ENCODE data around the gene FAM3B.

The FAM3B gene

DNA sequence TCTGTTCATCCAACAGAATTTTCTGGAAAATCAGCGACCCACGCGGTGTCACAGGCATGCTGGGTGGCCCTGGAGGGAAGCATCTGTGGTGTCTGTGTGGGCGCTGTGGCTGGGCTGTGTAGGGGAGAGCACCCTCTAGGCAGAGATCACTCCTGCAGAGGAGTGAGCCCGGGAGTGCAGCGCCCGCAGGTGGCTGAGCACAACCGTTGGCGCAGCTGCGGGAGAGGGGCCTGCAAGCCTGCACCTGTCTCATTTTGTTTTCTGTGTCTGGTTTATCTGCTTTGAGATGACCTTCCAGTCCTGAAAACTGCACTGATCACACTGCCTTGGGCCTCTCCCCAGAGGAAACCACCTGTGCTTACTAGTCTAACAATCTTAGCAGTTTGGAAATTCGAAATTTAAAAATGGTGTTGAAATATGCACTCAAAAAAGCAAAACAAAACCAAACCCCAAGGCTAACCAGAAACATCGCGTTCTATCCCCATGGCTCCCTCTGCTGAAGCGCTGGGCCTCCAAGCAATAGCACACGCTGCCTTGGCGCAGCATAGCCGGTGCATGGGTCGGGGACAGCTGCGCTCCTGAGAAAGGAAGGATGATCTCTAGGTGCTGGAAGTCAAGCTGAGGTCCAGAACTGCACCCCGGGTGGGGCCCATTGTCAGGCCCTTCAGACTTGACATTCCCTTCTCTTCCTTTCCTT is 4.8 kb downstream of the FAM3B start:
- DNase-seq: no peak

DNA sequence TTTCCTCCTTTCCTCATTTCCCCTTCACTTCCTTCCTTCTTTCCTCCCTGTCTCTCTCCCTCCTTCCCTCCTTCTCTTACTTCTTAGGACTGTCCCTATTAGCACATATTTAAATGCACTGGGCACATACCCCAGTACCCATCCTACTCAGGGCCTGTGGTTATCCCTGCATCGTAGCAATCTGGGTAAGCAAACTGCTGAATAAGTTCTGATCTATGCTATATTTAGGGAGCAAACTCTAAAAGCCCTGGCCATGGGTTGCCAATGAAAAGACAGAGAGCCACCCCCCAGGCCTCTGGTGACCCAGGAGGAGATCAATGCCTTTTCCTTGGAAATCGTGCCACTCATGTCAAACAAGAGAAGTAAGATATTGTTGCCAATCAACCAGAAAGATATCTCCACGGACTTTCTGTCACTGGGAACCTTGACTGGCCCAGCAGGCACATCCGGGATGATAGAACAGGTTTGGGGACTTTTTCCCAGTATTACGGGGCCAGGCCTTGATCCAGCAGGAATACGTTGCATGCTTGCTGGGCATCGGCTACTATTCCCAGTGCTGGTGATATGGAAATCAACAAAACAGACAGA is 5.4 kb downstream of the FAM3B start:
- no peak for DNase-seq

DNA sequence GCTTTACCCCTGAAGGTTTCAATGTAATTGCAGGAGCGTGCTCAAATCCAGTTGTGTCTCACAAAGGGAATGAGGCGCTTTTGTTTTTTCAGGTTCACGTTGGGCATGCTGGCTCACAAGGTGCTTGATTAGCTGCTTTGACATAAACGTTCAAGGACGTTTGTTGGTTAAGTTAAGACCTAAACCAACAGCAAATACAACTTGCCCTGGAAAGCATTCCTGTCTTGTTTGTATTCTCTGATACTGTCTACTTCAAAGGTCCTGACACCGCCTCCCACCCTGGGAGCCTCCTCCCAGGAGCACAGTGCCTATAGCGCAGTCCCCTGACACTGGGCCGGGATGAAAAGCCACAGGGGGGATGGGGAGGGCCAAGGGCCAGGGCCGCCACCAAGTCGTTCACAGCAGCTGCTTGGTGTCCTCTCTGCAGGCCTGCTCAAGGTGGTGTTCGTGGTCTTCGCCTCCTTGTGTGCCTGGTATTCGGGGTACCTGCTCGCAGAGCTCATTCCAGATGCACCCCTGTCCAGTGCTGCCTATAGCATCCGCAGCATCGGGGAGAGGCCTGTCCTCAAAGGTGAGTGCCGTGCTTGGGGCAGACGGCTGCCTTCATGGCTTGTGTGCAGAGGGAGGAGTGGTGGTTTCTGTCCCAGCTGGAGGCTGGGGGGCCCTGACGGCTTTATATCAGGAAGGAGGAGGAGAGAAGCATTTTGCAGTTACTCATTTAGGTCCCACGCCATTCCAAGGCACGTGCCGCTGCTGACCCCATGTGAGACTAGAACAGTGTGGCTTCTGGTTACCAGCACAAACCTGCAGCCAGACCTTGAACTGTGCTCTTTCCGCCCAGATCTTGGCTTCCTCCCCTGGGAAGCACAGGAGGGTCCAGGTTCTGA is 6.1 kb downstream of the FAM3B start:
- DNase-seq: no peak

DNA sequence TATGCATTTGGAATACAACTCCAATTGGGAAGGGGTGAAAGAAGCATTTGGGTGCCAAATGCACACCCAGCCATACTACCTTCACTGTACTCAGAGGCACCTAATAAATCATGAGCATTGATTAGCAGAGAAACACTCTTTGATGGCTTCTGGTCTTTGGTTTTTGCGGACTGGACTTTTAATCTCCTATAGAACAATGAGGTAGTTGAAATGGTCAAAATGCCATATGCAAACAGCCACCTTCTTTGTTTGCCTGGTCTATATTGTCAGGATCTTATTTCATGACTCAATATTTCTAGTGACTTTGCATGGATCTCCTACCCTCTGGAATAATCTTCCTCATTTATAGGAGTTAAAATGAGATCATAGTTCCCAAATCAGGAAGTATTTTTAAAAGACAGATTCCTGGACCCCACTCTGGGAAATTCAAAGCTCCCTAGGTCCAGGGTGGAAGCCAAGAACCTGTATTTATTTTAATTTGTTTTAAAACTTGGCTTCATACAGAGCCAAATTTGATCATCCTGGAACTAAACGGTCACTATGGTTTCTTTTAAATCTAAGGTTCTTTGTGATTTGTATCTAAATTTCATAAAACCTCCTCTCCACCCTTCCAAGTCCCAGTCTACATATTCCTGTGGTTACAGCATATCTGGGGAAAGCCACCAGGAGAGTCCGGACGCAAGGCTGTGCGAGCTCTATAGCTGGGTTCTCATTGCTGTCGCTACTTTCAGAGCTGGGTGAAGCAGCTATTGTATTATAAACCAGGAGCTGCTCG is 8.7 kb downstream of the FAM3B start:
- no peak for DNase-seq

DNA sequence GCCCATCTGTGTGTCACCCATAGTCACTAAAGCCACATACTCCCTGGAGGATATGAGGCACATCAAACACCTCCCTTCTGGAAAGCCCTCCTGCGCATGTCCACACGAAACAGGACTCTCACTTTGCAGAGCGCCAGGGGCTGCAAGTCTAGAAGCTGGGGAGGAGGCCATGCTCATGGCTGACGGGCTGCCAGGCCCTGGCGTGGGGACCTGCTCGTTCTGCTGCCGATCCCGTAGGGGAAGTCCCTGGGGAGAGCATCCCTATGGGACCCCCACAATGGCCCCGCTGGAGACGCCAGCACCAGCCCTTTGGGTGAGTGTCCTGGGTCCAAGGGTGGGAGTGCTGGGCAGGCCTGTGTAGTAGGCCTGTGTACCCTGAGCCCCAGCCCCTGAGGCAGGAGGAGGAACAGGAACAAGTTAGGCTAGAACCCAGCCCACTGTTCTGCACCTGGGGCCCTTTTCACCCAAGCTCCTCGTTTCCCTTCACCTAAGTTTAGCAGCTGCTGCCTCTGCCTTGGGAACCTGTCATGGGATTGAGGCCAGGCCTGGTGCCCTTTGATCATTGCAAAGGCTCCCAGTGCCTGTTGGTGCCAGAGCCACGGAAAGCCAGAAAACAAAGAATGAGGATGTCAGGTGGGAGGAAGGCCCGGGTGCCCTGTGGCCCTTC is 9.9 kb downstream of the FAM3B start:
- DNase-seq: no peak

DNA sequence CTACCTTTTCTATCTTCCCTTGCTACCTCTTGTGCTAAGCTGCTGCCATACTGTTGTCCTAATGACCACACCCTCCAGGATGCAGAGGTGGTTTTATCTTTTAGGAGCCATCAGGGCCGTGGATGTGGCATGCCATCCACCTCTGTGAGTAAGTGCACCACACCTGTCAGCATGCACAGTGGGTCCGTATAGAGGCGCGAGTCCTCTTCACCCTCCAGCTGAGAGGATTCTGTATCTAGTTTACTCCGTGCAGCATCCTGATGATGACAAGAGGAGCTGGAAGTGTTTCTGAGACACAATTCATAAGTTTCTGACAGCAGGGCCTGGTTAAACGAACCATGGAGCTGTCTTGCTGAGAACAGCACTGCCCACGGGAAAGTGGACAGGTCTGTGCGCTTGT is 11.2 kb downstream of the FAM3B start:
- no peak for DNase-seq

DNA sequence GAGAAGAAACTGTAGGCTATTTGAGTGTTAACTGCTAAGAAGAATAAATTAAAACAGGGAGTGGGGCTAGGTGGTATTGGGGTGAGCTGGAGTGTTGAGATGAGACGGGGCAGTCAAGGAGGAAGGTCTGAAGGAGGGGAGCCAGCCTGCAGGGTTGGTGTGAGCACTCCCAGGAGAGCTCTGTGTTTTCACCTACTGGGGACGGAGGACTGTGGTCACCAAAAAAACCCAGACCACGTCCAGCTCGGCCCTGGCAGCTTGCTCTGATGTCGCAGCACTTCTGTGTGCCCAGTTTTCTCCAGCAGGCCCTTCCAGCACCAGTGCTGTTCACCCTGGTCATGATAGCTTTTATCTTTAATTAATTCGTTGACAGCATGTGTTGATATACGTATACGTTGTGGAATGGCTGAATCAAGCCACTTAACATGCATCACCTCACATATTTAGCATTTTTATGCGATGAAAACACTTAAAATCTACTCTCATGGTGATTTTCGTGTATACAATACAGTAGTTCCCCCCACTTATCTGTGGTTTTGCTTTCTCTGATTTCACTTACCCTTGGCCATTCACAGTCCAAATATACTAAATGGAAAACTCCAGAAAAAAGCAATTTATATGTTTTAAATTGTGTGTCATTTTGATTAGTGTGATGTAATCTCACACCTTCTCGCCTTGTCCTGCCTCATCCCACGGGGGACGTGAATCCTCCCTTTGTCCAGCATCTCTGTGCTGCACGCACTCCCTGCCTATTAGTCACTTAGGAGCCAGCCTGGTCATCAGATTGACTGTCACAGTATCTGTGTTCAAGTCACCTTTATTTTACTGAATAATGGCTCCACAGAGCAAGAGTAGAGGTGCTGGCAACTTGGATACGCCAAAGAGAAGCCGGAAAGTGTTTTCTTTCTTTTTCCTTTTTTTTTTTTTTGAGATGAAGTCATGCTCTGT is 12.3 kb downstream of the FAM3B start:
- DNase-seq: no peak

DNA sequence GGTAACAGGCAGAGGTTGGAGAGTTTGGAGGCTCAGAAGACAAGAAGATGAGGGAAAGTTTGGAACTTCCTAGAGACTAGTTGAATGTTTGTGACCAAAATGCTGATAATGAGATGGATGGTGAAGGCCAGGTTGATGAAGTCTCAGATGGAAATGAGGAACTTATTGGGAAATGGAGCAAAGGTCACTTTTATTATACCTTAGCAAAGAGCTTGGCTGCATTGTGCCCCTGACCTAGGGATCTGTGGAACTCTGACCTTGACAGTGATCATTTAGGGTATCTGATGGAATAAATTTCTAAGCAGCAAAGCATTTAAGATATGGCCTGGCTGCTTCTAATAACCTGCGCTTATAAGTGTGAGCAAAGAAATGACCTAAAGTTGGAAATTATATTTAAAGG is 17.2 kb downstream of the FAM3B start:
- no peak for DNase-seq

DNA sequence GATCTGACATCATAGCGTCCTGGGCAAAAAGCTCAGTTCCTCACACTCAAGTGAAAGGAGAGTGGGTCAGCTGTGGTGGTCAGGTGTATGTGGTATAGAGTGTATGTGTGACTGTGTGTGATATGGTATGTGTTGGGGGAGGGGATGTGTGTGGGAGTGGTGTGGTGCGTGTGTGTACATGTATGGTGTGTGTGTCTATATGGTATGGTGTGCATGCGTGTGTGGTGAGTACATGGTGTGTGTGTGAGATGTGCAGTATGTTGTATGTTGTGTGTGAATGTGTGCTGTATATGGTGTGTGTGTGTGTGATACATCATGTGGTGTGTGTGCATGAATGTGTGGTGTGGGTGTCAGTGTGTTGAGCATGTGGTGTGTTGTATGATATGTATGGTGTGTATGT is 20.9 kb downstream of the FAM3B start:
- DNase-seq: no peak

DNA sequence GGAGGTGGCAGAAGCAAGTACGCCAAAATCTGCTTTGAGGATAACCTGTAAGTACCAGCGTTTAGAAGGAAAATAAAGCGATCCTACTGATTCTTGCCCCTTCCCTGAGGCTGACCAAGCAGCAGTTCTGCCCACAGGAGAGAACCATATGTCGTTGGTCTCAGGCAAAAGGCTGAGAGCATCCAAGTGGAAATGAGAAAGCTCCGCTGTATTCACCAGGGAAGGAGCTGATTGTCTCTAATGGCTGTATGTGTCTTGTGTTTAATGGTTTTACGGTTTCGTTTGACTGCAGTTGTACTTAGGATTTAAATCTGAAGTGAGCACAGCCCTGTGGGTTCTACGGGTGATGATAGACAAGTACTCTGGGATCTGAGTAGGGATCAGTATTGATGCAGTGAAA is 21.9 kb downstream of the FAM3B start:
- DNase-seq: no peak

DNA sequence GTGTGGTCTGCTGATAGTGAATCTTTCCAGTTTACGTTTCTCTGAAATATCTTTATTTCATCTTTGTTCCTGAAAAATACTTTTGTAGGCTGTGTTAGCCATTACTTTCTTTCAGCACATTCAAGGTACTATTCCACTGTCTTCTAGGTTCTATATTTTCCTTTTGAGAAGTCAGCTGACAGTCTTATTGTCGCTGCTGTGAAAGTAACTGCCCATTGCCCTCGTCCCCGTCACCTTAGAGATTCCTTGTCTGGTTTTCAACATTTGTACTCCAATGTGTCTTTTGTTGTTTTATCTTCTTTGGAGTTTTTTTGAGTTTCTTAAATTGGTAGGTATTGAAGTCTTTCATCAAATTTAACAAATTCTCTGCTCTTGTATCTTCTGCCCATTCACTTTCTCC is 25.4 kb downstream of the FAM3B start:
- DNase-seq: no peak

DNA sequence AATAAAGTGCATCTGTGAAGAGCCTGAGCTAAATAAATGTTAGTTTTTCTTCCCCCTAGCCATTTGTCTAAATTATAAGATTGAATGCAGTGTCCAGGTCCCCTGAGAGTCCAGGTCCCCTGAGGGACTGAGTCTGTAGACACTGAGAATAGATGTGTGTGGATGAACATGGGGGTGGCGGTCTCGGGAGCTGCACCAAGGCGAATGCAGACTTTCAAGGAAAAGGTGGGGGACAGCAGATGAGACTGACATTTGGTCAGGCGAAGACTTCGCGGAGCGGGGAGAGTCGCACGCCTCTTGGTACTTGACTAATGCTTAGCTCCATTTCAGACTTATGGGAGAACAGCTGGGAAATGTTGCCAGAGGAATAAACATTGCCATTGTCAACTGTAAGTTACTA is 27.5 kb downstream of the FAM3B start:
- no peak for DNase-seq

DNA sequence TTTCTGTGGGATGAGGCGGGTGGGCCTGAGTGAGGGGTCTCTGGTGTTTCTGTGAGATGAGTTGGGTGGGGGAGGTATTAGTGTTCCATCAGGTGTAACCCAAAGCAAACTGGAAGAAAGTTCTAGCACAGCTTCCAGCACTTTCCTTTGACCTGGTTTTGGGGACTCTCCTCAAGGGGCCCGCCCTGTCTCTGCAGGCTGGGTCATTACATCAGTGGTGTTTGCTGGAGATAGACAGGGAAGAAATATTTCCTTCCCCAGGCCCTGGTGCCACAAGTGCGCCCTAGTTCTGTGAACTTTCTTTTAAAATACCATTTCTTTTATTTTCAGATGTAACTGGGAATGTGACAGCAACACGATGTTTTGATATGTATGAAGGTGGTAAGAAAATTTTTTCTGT is 28.8 kb downstream of the FAM3B start:
- no peak for DNase-seq

DNA sequence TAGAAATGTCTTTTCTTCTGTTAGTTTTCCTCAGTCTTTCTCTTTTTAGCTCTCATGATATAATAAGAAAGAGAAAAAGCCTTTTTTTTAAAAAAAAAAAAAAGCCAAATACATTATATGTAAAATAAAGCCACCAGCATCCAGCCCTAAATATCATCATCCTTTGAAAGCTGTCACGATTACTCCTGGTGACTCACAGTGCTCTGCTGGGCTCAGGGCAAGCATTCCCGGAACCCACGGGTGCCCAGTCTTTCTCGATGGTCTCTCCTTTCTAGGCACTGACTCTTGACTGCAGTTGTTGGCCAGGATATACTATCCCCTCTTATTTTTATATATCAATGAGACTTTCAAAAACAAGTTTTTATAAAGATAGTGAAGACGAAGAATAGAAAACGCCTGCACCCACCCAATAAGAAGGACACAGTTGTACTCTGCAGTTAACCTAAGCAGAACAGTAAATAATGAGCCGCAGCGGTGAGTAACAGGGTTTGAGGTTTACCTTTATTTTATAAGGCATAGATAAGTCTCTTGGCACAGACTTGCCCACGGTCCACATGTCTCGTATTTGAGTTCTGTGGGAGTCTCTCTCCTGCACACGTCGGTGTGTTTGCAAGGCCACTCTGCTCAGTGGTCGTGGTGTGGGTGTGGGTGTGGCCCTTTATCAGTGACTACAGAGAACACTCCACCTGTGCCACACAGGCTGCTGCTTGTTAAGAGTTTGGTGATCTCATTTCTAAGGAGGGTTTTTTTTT is 29.5 kb downstream of the FAM3B start:
- DNase-seq: no peak

DNA sequence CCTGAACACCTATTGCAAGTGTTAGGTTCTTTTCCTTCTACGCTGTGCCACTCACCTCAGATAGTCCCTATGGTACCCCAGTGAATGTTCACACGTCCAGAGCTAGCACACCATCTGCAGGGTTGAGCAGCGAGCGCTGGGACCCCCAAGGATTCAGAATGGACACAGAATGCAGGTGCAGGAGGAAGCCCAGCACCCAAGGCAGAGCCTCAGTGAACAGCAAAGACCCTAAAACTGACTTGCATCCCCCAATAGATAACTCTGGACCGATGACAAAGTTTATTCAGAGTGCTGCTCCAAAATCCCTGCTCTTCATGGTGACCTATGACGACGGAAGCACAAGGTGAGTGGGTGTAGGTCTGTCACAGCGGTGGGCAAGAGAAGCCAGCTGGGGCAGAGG is 30.2 kb downstream of the FAM3B start:
- DNase-seq: no peak

DNA sequence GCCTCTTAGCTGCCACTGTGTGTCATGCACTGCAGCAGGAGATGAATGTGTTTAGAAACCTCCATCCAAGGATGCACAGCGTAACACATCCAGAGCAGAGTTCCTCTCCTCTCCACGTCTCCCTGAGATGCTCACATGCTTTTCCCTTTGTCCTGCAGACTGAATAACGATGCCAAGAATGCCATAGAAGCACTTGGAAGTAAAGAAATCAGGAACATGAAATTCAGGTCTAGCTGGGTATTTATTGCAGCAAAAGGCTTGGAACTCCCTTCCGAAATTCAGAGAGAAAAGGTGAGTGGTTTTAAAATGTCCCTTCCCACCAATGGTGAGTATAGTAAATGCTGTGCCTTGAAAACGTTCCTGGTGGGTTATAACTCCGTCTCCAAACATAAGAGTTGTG is 31.8 kb downstream of the FAM3B start:
- no peak for DNase-seq

DNA sequence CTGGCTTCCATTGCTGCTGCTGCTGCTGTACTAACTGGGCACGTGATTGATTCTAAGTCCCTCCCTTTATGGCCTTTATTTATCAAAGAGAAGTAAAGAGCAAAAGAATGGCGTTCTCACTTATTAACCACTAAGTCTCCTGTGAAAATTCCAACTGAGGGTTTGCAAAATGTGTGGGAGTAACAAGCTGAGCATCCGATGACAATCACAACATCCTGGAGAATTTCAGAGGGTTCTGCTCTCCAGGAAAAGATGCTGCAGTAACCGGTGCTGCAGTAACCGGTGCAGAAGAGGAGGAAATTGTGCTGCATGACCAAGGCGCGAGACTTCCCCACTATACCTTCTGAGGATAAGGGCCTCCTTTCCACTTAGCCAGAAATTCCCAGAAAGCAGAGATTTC is 32.5 kb downstream of the FAM3B start:
- DNase-seq: no peak

DNA sequence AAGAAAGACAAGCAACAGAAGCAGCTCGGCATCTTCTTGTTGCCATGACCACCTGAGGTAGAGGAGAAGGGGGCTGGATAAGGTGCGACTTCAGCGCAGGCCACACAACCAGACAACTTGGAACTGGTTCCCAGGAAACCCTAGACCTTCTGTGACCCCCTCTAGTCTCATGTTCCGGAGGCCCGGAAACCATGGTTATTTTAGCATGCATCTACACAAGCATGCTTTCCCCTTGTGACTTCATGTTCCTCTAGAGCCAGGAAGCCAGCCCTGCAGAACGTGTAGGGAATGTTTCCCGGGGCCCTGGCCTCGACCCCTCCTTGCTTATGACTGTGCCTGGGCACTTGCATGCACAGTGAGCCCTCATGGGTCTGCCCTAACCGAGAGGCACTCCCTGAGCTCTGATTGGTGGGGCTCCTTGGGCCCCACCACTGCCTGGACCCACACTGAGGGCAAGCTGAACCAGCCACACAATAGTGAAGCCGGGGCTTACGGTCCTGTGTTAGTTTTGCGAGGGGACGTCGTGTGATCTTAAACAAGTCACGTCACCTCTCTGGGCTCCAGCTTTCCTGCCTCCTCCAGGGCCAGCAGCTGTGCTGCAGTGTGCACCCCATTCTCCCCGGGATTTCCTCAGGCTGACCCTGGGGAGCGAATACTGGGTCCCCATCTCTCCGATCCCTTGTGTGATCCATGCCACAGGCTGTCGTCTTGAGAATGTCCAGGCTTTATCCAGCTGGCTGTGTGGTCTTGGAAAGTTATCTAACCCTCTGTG is 33.2 kb downstream of the FAM3B start:
- DNase-seq: no peak

DNA sequence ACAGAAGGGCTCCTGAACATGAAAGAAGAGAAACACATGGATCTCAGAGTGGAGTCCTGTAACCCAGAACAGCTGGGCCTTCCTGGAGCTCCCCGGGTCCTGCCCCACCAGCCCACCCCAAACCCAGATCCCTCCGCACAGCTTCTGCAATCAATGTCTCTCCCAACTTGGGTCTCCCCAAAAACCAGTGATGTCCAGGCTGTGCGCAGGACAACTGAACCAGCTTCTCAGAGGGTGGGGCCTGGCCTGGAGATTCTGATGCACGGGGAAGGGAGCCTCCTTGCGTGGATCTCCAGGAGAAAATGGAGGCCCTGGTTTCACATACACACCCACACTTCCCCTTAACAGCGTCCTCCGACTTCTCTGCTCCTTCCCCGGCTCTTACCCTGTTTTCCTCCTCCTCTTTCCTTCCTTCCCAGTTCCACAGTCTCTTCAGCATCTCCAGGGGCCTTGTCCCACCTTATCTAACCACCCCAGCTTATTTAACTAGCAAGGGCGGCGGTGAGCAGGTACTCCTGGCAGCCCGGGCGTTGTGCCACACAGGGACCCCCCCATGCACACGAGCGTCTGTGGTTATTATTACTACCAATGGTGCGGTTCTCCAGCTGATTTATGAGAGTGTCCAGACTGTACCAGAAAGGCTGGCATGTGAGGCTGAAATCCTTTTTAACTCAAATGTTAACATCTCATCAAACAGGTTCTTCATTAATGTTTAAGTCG is 34.0 kb downstream of the FAM3B start:
- DNase-seq: no peak

Measured in central memory CD4-positive, alpha-beta T cell (primary cell).